GM10266 (cell line): ENCODE data around the gene RTP5.

ENCODE experiments used
- DNase-seq: peaks from one replicate; pipeline ENCODE4 v3.0.0; 2012; ENCODE audit errors: extremely low spot score
- TF ChIP-seq, protein P1 (sequence below): IDR thresholded peaks from 2 replicates; pipeline ENCODE4 v1.5.1; 2012; ENCODE audit warnings: mild to moderate bottlenecking, low read depth; ENCODE audit not compliant: control insufficient read depth, insufficient read depth; ENCODE audit errors: missing control alignments

The RTP5 gene

DNA sequence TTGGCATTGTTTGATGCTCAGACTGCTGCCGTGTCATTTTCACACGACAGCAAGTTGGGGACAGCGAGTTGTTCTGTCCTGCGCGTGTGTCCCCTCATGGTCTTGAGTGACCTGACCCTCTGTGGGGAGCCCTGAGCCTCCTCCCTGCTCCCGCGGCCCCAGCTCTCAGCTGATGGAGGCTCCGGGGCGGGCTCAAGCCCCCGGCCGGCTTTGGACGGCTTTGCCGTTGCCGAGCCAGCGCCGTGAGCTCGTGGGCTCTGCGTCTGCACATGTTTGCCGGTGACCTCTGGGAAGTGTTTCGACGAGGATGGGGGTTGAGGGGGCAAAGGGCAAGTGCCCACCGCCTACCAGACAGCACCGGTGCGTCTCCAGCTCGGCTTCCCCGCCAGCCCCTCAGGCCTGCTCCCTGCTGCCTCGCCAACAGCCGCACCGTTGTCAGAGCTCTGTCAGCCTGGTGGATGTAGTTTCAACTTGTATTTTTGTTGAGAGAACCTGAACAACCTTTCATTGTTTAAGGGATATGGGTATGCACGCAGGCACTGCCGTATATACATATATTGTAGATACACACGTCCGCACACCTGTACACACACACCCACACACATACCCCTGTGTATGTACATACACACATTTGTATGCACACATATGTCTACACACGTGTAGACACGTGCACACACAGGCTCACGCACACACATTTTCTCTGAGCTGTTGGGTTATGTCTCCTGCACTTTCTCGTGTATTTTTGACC, 24.5 kb upstream of the RTP5 start:
- TF ChIP-seq, protein P1, sequence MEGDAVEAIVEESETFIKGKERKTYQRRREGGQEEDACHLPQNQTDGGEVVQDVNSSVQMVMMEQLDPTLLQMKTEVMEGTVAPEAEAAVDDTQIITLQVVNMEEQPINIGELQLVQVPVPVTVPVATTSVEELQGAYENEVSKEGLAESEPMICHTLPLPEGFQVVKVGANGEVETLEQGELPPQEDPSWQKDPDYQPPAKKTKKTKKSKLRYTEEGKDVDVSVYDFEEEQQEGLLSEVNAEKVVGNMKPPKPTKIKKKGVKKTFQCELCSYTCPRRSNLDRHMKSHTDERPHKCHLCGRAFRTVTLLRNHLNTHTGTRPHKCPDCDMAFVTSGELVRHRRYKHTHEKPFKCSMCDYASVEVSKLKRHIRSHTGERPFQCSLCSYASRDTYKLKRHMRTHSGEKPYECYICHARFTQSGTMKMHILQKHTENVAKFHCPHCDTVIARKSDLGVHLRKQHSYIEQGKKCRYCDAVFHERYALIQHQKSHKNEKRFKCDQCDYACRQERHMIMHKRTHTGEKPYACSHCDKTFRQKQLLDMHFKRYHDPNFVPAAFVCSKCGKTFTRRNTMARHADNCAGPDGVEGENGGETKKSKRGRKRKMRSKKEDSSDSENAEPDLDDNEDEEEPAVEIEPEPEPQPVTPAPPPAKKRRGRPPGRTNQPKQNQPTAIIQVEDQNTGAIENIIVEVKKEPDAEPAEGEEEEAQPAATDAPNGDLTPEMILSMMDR = no peak
- no peak for DNase-seq

DNA sequence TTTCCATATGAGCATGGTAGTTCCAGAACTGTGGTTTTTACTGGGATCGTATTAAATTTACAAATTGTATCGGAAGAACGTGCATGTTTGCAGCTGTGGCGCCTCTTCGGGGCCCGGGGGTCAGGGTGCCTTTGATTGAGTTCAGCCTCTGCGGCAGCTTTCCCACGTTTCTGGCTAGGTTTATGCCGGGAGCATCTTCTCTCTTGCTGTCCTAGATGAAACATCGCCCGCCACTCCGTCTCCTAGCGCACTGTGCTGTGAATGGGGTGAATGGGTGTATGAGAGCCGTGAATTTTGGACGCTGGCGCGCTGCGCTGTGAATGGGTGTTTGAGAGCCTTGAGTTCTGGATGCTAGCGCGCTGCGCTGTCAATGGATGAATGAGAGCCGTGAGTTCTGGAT, 23.1 kb upstream of the RTP5 start:
- TF ChIP-seq, protein P1 = no peak
- no peak for DNase-seq

DNA sequence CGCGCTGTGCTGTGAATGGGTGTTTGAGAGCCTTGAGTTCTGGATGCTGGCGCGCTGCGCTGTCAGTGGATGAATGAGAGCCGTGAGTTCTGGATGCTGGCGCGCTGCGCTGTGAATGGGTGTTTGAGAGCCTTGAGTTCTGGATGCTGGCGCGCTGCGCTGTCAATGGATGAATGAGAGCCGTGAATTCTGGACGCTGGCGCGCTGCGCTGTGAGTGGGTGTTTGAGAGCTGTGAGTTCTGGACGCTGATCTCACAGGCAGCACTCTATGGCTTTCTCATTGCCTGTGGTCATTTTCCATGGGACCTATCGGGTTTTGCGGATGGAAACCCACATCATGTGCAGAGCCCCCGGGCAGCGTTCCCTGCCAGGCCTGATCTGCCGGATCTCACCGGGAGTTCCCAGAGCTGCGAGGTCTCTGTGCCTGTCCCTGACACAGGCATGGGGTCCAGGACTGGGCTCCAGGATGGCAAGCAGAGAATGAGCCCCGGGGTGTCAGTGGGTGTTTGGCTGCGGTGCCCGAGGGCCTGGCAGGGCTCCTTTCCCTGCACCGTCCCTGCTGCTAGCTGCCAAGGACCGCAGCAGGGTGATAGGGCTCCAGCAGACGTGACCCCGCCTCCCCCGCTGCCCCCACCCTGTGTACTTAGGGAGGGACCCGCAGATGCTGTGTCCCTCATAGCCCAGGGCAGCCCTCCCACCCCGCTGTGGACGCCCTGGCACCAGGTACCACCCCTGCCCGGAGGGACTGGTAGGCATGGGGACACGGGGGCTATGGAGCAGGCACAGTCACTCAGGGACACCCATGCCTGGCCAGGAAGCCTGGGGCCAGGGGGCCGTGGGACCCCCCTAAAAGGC, 20.5 kb upstream of the RTP5 start:
- TF ChIP-seq, protein P1 = no peak
- DNase-seq = no peak

DNA sequence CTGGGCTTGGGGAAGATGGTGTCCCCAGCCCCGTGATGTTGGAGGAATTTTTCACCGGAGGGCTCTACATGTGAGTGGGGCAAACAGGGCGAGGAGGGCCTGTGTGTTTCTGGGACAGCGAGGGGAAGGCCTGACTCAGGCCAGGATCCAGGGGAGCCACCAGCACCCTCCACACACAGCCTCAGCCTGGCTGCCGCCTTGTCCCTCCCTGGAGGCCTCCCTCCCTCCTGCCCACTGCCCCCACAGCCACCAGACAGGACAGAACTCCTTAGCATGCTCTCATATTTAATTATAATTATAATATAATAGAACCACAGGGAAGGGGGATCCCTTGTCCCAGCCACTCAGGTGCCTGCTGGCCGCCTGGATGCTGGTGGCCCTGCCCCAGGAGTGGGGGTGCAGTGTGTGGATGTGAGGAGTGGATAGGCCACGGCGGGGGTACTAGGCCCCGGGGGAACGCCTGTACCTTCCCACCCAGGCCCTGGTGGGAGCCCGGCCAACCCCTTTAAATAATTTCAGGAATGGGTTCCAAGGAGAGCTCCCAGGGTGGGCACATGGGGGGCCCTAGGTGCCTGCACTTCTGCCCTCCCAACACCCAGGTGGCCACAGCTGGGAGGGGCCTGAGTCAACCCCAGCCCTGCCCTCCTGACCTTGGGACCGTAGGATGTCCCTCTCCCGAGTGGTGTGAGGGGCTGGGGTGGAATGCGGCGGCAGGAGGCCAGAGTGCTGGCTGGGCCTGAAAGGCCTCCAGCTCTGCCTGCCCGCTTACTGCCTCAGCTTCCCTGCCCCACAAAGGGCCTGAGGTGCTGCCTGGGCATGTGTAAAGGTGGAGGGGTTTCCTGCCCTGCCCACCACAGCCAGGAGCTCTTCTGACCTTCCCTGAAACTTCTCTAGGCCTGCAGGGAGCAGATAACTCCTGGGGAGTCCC, 19.6 kb upstream of the RTP5 start:
- TF ChIP-seq, protein P1 = no peak
- DNase-seq = no peak

DNA sequence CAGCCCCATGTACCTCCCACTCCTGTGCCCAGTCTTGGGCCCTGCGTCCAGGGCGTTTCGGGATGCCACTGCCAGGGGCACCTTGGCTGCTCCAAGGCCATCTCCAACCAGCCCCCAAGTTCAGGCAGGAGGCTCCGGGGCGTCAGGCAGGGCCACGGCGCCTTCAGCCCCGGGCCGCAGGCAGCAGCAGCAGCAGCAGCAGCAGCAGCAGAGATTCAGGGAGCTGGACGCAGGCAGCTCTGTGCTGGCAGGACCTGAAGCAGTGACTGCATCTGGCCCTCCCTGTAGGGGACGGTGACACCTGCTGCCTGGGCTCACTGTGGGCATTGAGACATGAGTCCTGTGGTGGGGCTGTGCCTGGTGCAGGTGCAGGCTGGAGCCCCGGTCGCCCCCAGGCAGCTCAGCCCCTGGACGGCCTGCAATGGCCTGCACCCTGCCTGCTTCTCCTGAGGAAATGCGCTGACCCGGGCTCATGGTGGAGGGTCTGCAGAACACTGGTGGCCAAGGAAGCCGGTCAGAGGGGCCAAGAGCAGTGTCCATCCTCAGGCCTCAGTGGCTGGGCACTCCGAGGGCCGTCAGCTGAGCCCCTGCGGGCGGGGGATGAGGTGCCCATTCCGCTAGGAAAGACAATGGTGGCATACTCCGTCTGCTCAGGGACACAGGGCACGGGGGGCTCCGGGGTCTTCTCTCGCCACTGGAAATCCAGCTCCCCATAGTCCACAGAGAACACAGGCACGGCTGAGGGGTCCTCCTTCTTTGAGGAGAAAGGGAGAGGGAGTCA, 18.8 kb upstream of the RTP5 start:
- DNase-seq = no peak
- TF ChIP-seq, protein P1 = no peak

DNA sequence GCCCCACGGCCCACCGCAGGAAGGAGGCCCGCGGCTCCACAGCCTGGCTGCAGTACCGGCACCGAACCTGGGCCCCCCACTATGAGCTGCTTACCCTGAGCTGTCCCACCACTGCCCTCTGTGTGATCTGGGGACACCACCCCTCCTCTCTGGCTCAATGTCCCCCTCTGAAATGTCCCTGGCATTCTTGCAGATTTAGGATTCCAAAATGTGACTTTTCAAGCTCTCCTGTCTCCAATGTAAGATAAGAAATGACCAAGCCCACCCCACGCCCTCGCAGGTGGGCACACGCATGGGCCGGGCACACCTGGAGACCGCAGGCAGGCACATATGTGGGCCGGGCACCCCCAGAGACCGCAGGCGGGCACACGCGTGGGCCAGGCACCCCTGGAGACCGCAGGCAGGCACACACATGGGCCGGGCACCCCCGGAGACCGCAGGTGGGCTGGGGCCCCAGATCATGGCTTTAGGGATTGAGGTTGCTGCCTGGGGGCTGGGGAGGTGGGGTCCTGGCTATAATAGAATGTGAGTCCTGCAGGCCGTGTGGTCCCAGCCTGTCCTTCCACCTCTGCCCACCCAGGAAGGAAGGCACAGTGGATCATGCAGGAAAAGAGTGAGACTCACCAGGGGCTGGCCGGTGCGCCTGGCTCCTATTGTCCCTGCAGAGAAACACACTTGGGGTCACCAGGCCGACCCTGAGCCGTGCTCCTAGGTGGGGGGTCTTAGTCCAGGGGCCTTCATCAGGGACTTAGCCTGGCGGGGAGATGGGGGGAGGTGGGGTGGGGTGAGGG, 18.0 kb upstream of the RTP5 start:
- no peak for DNase-seq
- TF ChIP-seq, protein P1 = no peak
